ENCODE measurements around the gene SPATA6L. TPM values are rescaled to one million over a fixed set of nuclear protein-coding genes. Genes with fewer than 3 reads are reported as not detected.
A peak's percentile ranks its signal among the peaks of the same experiment; 100 is the strongest.

The SPATA6L gene
- total RNA-seq (ENCODE audit: unreplicated experiment) = 0.59 TPM
- long read RNA-seq = 0 reads

DNA sequence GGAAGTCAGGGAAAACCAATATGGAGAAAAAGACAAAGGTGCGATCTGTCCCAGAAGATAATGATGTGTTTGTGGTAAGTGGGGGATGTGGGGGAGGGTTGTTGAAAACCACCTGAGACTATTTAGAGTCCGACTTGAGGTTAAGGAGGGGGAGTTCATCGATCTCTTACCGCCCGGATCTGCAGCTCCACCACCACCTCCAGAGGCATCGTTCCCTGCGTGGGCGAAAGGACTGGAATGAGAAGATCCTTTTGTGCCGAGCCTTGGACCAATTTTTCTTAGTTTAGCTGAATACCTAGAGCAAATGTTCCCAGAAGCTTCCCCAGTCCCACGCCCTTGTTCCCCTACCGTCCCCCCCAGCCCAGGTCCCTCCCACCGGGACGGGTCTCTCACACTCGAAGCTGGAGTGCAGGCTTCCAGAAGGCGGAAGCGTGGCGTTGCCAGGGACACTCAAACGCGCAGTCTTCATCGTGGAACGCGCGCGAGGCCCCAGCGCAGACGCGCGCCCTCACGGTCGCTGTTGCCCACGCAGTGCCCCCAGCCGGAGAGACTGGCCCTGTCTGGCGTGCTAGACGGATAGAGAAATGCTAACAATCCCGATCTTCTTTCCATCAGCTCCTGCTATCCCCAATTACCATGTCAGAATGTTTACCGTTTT lies at the start of gene SPATA6L:
Gene SPATA6L (minus strand): TSS at position 439 of the 658 bp plus-strand sequence. CDS start 230 bp downstream, at position 209.
- no peak within 1 kb of the TSS for H3K27ac Mint-ChIP-seq (ENCODE audit: unreplicated experiment)
- TF ChIP-seq CTCF (IDR thresholded peaks at IDR 0.05; ENCODE audit: partially characterized antibody, unreplicated experiment) = no peak
- DNase-seq = peak; percentile 48
- H3K36me3 Mint-ChIP-seq (ENCODE audit: unreplicated experiment) = no peaks in the 10 kb centered on the region
- H3K4me3 Mint-ChIP-seq (ENCODE audit: unreplicated experiment) = peak within 1 kb of the TSS; percentile 79
- peaks cover 19% of the 10 kb centered on the region for H3K4me1 Mint-ChIP-seq (ENCODE audit: low read depth, unreplicated experiment)
- H3K27me3 Mint-ChIP-seq (ENCODE audit: unreplicated experiment) = peaks cover 4% of the 10 kb centered on the region
- peaks cover 6% of the 10 kb centered on the region for H3K9me3 Mint-ChIP-seq (ENCODE audit: unreplicated experiment)

- no peak for TF ChIP-seq CTCF (IDR thresholded peaks at IDR 0.05; ENCODE audit: partially characterized antibody, unreplicated experiment)
- DNase-seq = no peak
- no peaks in the 10 kb centered on the region for H3K27me3 Mint-ChIP-seq (ENCODE audit: unreplicated experiment)
- H3K9me3 Mint-ChIP-seq (ENCODE audit: unreplicated experiment) = no peaks in the 10 kb centered on the region
- H3K27ac Mint-ChIP-seq (ENCODE audit: unreplicated experiment) = no peak overlapping the region
- no peaks in the 10 kb centered on the region for H3K36me3 Mint-ChIP-seq (ENCODE audit: unreplicated experiment)
- no peak overlapping the region for H3K4me3 Mint-ChIP-seq (ENCODE audit: unreplicated experiment)
- H3K4me1 Mint-ChIP-seq (ENCODE audit: low read depth, unreplicated experiment) = no peaks in the 10 kb centered on the region
These were observed 48.2 kb upstream of the SPATA6L start for GRCh38 chr9:4714266-4715016.

DNA sequence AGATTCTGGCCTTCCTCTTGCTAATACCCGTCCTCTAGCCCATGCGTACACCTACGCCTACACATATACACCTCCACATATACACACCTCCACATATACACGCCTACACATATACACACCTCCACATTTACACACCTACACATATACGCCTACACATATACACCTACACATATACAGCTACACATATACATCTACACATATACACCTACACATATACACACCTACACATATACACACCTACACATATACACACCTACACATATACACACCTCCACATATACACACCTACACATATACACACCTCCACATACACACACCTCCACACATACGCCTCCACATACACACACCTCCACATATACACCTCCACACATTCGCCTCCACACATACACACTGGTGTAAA lies 47.6 kb upstream of the SPATA6L start:
- Mint-ChIP-seq H3K4me3 (ENCODE audit: unreplicated experiment) (no peak overlapping the region), H3K36me3 (ENCODE audit: unreplicated experiment) (no peaks in the 10 kb centered on the region), H3K9me3 (ENCODE audit: unreplicated experiment) (no peaks in the 10 kb centered on the region), H3K4me1 (ENCODE audit: low read depth, unreplicated experiment) (no peaks in the 10 kb centered on the region), H3K27ac (ENCODE audit: unreplicated experiment) (no peak overlapping the region), H3K27me3 (ENCODE audit: unreplicated experiment) (no peaks in the 10 kb centered on the region)
- no peak for TF ChIP-seq CTCF (IDR thresholded peaks at IDR 0.05; ENCODE audit: partially characterized antibody, unreplicated experiment)
- no peak for DNase-seq

GRCh38 chr9:4709380-4709779 lies 43.1 kb upstream of the SPATA6L start:
- Mint-ChIP-seq H3K9me3 (ENCODE audit: unreplicated experiment) (no peaks in the 10 kb centered on the region), H3K27me3 (ENCODE audit: unreplicated experiment) (no peaks in the 10 kb centered on the region), H3K4me3 (ENCODE audit: unreplicated experiment) (no peak overlapping the region), H3K4me1 (ENCODE audit: low read depth, unreplicated experiment) (no peaks in the 10 kb centered on the region), H3K36me3 (ENCODE audit: unreplicated experiment) (no peaks in the 10 kb centered on the region), H3K27ac (ENCODE audit: unreplicated experiment) (no peak overlapping the region)
- no peak for TF ChIP-seq CTCF (IDR thresholded peaks at IDR 0.05; ENCODE audit: partially characterized antibody, unreplicated experiment)
- no peak for DNase-seq
